GM15510 (cell line): ENCODE data around the gene SWSAP1.

Experiments
- POLR2A ChIP-seq: IDR thresholded peaks from 3 replicates; pipeline ENCODE4 v1.6.1; 2011; ENCODE audit warnings: borderline replicate concordance; ENCODE audit not compliant: insufficient read length; ENCODE audit errors: extremely low read depth

SWSAP1 gene

DNA sequence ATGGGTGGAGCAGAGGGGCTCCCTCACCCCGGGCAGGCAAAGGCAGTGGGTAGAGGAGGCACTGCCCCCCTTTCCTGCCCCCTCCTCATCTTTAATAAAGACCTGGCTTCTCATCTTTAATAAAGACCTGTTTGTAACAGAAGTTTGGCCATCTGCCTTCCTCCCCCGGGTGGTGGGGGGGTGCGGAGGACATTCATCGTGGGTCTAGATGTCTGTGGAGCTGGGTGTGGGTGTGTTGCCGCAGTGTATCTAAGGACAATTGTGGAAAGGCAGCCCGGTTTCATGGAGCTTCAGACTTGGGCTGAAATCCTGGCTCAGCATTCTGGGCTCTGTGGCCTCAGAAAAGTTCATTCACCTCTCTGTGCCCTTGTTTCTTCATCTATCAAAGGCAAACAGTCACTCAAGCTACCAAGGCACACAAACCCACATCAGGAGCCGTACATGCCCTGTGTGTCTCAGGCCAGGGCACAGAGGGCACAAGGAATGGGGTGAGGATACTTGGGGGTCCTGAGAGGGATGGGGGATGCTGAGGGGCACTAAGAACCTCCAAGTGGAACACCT lies 8.8 kb upstream of the SWSAP1 start:
- no peak for TF ChIP-seq POLR2A

DNA sequence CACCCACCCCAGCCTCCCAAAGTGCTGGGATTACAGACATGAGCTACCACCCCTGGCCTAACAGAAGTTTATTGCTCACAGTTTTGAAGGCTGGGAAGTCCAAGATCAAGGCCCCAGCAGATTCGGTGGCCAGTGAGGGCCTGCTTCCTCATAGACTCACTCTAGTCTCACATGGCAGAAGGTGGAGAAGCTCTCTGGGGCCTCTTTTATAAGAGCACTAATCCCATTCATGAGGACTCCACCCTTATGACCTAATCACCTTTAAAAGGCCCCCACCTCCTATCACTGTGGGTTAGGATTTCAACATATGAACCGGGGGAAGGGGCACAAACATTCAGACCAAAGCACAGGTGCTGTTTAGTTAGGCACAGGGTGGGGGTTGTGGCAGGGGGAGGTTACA lies 6.9 kb upstream of the SWSAP1 start:
- TF ChIP-seq POLR2A: no peak

DNA sequence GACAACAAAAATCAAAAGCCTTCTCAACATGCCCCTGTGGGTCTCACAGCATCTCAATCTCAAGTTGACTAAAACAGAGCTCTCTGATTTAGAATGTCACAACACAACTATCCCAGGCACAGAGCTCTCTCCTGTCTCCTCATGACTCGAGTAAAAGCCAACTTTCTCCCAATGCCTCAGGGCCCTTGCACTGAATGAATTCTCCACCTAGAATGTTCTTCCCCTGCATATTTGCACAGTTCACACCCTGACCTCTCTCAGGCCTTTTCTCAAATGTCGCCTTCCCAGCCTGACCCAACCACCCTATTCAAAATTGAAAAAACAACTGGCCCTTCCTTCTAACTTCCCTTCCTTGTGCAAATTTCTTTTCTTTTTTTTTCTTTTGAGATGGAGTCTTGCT lies 3.7 kb upstream of the SWSAP1 start:
- TF ChIP-seq POLR2A: no peak

DNA sequence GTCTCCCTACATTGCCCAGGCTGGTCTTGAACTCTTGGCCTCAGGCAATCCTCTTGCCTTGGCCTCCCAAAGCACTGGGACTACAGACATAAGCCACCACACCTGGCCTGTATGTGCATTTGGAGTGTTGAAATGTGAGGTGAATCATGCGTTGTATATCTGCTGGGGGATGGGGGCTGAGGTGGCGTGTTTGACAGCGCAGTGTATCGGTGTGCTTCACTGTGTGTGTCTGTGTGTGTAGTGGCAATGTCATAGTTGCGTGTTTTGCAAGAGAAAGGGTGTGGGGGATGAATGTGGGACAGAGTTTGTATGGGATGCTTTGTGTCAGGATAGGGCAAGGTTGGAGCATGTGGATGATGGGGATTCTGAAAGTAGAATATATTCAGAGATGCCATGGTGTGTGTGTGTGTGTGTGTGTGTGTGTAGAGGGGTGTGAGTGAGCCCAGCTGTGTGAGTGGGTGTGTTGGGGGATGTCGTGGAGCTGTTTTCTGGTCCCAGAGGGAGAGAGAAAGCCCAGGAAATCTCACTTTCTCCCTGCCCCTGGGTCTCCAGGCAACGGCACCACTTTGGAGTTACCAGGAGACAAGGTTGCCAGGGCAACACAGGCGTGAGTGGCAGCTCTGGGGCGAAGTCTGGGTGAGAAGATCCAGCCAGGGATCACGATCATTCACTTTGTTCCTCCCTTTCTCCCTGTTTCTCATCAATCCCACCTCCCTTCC lies 1.1 kb upstream of the SWSAP1 start:
- TF ChIP-seq POLR2A: no peak

GRCh38 chr19:11373885-11374432 lies 507 bp upstream of the SWSAP1 start:
- TF ChIP-seq POLR2A: no peak

DNA sequence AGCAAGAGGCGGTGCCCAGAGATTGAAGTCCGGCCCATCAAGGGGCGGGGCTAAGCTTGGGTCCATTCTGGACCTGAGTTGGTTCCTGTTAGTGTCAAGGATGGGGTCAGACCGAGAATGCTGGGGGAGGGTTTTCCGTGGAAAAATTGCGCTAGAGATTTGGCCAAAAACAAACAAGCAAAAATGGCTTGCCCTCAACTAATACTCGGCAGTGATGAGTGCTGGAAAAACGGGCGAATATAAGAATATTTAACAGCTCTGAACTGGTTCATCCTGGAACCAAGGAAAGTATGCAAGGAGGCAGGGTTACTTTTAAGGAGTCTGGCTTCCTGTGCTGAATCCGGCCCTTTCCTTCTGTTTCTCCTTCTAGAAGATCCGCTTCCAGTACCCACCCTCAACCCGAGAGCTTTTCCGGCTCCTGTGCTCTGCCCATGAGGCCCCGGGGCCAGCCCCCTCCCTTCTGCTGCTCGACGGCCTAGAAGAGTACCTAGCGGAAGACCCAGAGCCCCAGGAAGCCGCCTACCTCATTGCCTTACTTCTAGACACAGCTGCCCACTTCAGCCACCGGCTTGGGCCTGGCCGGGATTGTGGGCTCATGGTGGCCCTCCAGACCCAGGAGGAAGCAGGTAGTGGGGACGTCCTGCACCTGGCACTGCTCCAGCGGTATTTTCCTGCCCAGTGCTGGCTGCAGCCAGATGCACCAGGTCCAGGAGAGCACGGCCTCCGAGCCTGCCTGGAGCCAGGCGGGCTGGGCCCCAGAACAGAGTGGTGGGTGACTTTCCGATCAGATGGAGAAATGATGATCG lies 880 bp downstream of the SWSAP1 start:
- TF ChIP-seq POLR2A: peak; percentile 59

DNA sequence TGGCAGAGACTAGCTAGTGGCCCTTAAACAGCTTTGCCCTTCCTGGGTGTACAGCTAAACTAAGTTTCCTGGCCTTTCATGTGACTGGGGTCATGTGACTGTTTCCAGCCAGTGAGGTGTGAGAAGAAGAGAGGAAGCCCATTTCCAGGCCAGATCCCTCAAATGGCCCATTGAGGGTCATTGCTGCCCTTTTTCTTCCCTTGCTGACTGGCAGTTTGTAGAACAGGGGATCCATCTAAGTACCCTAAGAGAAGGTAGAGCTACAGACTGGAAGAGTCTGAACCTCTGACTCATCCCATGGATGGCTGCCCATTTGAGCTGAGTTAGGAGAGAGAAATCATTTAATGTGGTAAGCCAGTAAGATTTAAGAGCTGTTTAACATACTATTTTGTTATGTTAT lies 2.8 kb downstream of the SWSAP1 start:
- TF ChIP-seq POLR2A: no peak

DNA sequence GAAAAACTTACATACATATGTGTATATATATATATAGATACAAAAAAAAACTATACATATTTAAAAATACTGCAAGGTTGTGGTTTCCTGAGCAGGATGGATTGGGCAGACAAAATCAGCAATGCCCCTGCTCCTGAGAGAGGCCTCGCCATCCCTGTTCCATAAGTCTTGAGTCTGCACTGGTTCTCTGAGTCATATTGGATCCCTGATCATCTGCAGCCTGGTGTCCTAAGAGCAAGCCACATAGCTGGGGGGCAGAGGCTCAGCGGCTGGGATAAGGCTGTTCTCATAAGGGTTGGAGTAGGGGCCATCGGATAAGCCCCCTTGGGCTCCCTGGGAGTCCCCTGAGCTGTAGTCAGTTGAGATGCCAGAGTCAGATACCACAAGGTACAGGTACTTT lies 3.3 kb downstream of the SWSAP1 start:
- no peak for TF ChIP-seq POLR2A

GRCh38 chr19:11378319-11379189 lies 4.1 kb downstream of the SWSAP1 start:
- TF ChIP-seq POLR2A: no peak

GRCh38 chr19:11379857-11380350 lies 5.4 kb downstream of the SWSAP1 start:
- TF ChIP-seq POLR2A: no peak

DNA sequence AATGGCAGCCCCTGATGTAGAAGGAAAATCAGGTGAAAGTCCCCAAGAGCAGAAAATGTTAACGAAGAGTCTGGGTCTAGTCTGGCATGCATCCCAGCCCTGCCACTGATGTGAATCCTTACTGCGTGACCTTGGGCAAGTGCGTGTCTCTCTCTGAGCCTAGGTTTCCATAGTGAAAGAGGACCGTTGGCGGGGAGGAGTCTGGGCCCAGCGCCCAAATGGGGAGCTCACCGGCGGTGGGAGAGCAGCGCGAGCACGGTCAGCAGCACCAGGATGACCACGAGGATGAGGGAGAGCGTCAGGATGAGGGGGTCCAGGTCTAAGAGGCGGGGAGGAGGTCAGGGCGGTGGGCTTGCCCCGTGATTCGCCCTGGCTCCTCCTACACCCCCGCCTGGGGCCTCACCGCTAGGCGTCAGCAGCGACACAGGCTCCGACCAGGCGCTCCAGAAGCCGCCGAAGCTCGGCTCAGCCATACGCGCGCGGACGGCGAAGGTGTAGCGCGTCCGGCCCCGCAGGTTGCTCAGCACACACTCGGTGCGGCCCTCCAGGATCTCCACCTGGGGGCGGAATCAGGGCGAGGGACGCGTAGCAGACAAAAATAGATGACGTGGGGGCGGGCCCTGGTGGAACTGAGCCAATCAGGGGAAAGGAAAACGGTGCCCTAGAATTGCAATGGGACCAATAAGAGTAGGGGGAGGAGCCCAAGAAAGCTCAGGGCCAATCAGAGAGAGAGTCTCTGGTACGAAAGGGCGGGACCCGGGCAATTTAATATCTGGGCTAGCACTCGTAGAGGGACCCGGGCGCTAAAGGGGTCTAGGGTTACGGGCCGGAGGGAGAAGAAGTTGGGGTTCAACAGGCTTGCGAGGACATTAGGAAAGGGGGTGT lies 6.4 kb downstream of the SWSAP1 start:
- TF ChIP-seq POLR2A: peak; percentile 92

DNA sequence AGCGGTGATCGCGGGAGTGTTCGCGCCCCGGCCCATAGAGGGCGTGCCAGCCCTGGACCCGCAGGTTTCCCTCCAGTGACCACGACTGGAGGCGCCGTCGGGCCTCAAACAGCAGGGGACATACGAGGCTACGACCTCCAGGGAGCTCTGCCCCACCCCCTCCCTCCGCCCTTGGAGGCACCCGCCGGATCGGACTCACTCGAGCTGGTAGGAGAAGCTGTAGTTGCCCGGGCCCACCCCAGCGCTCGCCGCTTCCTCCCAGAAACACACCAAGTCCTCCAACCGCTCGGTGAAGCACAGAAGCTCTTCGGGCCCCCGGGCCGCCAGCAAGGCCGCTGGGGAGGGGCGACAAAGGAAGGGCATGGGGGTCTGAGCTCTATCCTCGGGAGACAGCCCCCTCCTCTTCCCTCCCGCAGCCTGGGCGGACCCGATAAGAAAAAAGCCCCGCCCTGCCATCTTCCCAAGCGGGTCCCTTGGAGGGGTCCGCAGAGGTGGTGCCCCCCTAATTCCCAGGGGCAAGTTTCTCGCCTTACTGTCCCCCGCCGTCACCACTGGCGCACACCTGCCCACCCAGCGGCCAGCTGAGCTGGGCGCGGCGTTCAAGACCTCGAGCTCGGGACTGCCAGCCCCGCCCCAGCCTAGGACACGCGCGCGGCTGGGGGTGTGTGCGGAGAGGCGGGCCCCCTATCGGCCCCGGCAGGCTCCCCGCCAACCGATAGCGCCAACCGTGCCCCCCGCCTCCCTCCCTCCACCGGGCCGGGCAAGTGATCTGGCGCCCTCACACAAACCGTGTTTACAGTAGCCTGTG lies 8.6 kb downstream of the SWSAP1 start:
- no peak for TF ChIP-seq POLR2A

DNA sequence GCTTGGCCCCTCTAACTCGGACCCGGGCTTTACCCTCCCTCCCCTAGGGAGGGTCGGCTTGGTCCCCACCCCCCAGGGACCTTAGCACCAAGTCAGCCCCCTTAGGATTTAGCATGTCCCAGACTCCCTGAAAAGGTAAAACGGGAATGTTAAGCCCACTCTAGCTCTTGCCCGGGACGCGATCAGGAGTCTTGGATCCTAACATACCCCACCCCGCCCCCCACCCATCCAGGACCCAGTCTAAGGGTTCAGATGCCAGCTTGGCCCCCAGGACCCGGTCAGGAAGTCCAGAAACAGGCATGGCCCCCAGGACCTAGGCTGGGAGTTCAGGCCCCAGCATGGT lies 9.2 kb downstream of the SWSAP1 start:
- no peak for TF ChIP-seq POLR2A
